Hematopoietic multipotent progenitor cell (in vitro differentiated cells): ENCODE measurements around the gene OR2A25. TPM values are rescaled to one million over a fixed set of nuclear protein-coding genes. Genes with fewer than 3 reads are reported as not detected.
A peak's percentile ranks its signal among the peaks of the same experiment; 100 is the strongest.
"Not testable (repeated sequence)": the region's sequence is repeated elsewhere in the genome, so short reads cannot be mapped to it uniquely, and the experiment has no call there.

Experiments
- DNase-seq, 3 donors: peaks; one replicate each; pipeline ENCODE4 v3.0.0-alpha.2; 2011 to 2015; ENCODE audit warnings: low read depth in 2 of 3, low spot score in 2 of 3
- total RNA-seq: library from RNA; depleted of rRNA; stranded (reverse); fragments of >200 nt; gene quantifications from one replicate; pipeline ENCODE4 v1.2.3, GENCODE V29; 2012

OR2A25 gene, protein sequence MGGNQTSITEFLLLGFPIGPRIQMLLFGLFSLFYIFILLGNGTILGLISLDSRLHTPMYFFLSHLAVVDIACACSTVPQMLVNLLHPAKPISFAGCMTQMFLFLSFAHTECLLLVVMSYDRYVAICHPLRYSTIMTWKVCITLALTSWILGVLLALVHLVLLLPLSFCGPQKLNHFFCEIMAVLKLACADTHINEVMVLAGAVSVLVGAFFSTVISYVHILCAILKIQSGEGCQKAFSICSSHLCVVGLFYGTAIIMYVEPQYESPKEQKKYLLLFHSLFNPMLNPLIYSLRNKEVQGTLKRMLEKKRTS
- total RNA-seq = not detected

DNA sequence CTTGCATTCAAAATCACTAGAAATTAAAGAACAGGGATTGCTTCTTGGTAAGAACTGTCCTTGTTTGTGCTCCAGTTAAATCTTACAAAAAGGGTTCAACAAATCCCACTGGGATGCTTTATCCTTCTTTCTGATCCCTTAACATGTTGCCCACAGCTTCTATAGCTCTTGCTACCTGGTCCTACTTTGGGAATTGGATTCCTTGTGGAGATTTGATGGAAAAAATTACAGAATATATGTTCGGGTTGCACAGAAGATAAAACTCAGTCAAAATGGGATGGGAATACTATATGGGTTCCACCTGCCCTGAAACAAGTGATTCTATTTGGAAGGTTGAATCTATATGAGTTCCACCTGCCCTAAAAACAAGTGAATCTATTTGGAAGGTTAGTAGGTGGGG lies at the start of gene OR2A25:
TSS of gene OR2A25 (plus strand) at position 301 of the 400 bp plus-strand sequence. CDS start 4,409 bp downstream, outside the sequence.
- DNase-seq = no peak

DNA sequence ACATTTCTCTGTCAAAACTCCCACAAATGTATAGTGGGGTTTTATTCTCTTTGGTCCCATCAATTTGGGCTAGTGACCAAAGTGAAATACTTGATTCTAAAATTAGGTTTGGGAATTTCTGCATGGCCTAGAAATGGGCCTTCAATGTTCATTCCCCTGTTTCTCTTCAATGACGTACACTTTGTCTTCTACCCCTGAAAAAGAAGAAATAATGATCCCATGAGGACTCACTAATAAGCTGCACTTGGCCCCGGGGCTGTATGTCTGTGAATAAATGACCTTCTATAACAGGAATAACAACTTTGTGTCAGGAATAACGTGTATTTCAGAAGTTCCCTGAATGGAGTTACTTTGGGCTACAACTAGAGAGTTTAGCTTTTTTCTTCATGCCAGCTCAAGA lies 49.3 kb upstream of the OR2A25 start:
- no peak for DNase-seq

DNA sequence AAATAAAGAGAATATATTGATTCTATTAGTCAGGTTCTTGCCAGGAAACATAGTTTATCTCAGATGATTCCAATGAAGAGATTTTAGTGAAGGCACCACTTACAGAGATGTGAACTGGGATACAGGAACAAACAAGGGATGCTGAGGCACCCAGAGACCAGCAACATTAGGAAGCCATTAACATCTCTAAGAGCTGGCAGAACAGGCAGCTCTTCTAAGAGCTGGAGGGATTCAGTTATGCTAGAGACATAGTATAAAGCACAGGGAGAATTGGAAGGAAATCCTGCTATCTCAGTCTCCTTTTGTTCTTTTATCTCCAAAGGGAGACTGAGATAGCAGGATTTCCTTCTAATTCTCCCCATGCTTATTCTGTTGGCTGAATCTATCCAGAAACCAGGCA lies 47.4 kb upstream of the OR2A25 start:
- no peak for DNase-seq

DNA sequence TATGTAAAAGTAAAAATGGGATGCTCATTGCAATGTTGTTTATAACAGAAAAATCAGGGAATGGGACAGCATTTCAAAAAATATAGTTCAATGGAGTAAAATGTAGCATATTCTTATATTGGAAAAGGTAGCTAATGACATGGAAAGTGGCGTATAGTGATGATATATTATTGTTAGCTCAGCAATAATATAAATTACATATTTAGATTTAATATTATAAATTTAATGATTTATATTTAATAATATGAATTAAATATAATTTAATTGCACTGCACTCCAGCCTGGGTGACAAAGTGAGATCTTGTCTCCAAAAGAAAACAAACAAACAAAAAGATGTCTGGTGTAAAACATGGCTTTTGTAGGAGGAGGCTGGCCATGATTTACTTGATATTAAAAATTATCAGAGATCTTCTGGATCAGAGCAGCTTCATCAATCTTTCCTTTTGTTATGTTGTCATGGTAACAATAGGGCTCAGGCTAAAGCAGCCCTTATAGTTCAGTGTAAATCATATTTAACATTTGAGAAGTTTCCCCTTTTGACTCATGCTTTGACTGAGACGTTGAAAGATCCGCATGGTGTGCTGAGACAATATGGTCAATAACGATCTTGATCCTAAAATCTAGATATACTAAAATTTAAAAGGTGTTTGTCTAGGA lies 46.3 kb upstream of the OR2A25 start:
- DNase-seq = no peak

- no peak for DNase-seq
These were observed 45.4 kb upstream of the OR2A25 start for GRCh38 chr7:144024213-144024612.

- no peak for DNase-seq
These were observed 43.3 kb upstream of the OR2A25 start for GRCh38 chr7:144026203-144026883.

GRCh38 chr7:144027070-144027469 lies 42.5 kb upstream of the OR2A25 start:
- peak in 2 of 3 donors; percentile 10 to 66 for DNase-seq

DNA sequence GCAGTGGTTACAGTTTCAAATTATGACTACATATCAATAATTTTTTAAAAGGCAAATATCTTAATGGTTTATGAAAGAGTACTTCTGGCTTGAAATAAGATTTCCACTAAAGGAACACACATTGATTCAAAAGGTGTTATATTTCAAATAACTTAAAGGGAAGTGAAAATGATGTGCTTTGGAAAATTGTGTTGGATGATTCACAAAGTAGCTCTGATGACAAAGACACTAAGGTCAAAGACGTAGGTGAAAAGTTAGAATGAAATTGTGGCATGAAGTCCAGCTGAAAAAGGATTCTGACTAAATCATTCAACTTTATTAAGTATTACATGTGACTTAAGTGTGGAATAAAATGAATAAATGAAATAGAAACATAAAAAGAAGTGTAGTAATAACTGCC lies 41.6 kb upstream of the OR2A25 start:
- DNase-seq = no peak

GRCh38 chr7:144028547-144028946 lies 41.1 kb upstream of the OR2A25 start:
- DNase-seq = no peak

DNA sequence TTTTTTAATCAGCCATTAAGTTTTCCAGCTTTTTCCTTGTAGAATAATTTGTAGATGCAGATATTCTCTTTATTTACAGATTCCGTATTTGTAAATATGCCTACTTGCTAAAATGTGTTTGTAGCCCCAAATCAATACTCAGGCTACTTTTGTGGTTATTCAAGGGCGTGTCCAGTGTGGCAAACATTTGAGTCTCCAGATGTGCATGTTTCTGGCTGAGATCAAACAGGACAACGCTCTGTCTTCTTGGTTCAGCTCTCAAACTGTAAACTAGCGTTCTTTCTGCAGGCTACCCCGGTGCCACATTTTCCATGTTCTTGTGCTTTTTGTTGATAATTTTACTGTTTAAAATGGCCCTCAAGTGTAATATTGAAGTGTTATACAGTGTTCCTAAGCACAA lies 37.1 kb upstream of the OR2A25 start:
- no peak for DNase-seq

DNA sequence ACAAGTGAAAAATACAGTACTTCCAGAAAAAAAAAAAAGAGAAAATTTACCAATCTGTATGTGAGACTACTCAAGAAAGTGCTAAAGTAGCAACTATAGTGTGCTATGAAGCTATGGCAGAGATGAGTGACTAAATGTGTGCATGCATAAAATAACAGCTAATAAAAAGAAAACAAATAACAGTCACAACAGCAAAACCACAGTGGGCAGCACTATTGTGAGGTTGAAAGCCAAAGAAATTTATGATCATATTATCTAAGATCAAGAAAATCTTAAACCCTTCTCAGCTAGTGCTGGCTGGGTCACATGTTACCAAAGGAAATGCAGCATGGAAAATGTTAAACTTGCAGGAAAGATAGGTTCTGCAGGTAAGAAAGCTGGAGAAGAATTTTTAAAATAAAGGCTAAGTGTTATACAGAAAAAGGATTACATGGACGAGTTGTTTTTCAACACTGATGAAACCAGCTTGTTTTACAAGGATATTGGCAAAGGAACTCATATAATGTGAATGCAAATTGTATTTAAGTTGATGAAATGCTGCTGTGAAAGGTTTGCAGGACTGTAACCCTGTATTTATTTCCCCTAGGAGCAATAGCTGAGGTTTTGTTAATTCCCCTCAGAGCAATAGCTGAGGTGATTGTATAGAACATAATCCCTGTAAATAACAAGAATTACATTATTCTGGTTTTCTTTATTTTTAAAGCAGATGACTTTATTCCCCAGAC lies 36.5 kb upstream of the OR2A25 start:
- DNase-seq = no peak

DNA sequence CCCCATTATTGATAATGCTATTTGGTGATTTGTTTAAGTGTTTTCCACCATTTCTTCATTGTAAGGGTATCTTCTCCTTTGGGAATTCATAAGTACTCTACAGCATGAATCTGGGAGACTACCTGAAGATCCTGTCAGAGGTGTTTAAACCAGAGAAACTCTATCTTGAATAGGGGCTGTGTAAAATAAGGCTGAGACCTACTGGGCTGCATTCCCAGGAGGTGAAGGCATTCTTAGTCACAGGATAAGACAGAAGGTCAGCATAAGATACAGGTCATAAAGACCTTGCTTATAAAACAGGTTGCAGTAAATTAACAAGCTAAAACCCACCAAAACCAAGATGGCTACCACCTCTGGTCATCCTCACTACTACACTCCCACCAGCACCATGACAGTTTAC lies 34.2 kb upstream of the OR2A25 start:
- DNase-seq = no peak

- no peak for DNase-seq
These were observed 33.2 kb upstream of the OR2A25 start for GRCh38 chr7:144036302-144036885.

- no peak for DNase-seq
These were observed 32.1 kb upstream of the OR2A25 start for GRCh38 chr7:144037414-144038035.

- no peak for DNase-seq
These were observed 30.7 kb upstream of the OR2A25 start for GRCh38 chr7:144038887-144039286.

GRCh38 chr7:144048648-144049047 lies 21.0 kb upstream of the OR2A25 start, which contains the start of gene OR2A5:
TSS of gene OR2A5 (plus strand) at chr7:144048948. CDS start at chr7:144050402, 1,454 bp downstream.
- DNase-seq = no peak

DNA sequence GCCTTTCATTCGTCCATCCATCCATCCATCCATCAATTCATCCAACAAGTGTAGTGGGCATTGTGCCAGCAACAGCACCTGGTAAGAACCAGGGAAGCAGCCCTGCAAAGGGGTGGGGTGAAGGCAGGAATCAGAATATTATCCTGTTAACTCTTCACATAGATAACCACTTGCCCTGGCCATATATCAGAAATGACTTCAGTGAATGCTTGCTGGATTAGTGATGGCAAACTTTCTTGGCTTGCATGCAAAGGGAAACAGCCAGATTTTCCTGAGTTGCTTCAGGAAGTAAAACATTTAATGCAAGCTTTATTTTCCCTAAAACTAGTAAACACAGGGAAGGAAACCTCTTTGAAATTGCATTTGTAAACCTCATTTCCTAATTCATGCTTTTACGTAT lies 20.1 kb upstream of the OR2A25 start:
- DNase-seq = no peak

DNA sequence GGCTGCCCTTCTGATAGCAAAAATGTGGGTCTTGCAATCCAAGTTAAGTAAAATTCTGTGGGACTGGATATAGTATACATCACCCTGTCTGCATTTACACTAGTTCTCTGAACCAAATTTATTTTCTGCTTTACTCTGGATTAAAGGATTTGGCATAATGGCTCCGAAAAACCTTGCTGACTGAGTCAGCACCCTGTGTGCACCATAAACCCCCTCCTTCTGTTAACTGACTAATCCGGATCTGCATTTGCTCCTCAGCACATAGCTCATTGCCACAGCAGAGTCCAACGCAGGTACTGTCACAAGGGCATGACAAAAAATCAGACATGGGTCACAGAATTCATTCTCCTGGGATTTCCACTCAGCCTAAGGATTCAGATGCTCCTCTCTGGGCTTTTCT lies 19.5 kb upstream of the OR2A25 start:
- DNase-seq = no peak

GRCh38 chr7:144050884-144051283 lies 18.7 kb upstream of the OR2A25 start:
- not testable (repeated sequence) for DNase-seq

DNA sequence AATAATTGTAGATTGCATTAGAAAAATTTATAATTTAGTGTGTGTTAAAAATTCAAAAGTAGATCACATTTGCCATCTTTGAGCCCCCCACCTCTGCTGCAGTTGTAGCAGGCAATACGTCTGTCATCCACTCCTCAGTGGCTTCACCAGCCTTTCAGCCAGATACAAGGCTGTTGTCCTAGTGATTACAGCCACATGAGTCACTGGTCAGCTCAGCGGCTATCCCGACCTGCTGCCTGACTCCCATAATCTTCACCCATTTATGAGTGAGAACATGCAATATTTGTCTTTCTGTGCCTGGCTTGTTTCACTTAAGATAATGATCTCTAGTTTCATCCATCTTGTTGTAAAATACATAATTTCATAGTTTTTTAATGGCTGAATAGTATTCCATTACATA lies 11.7 kb upstream of the OR2A25 start:
- no peak for DNase-seq
